GM21367 (cell line): ENCODE data around the gene CAPRIN1.
"Not testable (repeated sequence)": the region's sequence is repeated elsewhere in the genome, so short reads cannot be mapped to it uniquely, and the experiment has no call there.

Experiments
- ATAC-seq: cut with Tn5 transposase; IDR thresholded peaks from one replicate; pipeline ENCODE4 v1.9.1; 2021; ENCODE audit not compliant: unreplicated experiment

CAPRIN1 gene

GRCh38 chr11:34050581-34051348 is 766 bp upstream of the CAPRIN1 start:
- no peak for ATAC-seq

- ATAC-seq: peak; percentile 47
Observed at GRCh38 chr11:34052036-34052607, 591 bp downstream of the CAPRIN1 start.

- no peak for ATAC-seq
Observed at GRCh38 chr11:34052608-34053160, 1.2 kb downstream of the CAPRIN1 start.

- ATAC-seq: peak; percentile 29
Observed at GRCh38 chr11:34053161-34053686, 1.7 kb downstream of the CAPRIN1 start.

GRCh38 chr11:34054351-34054750 is 2.8 kb downstream of the CAPRIN1 start:
- ATAC-seq: not testable (repeated sequence)

- no peak for ATAC-seq
Observed at GRCh38 chr11:34055218-34056000, 3.9 kb downstream of the CAPRIN1 start.

- ATAC-seq: no peak
Observed at GRCh38 chr11:34056672-34057071, 5.1 kb downstream of the CAPRIN1 start.

- no peak for ATAC-seq
Observed at GRCh38 chr11:34063061-34063795, 11.7 kb downstream of the CAPRIN1 start.

- no peak for ATAC-seq
Observed at GRCh38 chr11:34064291-34064690, 12.8 kb downstream of the CAPRIN1 start.

- ATAC-seq: no peak
Observed at GRCh38 chr11:34065505-34066203, 14.1 kb downstream of the CAPRIN1 start.

GRCh38 chr11:34066766-34067165 is 15.2 kb downstream of the CAPRIN1 start:
- ATAC-seq: not testable (repeated sequence)

- no peak for ATAC-seq
Observed at GRCh38 chr11:34067383-34068065, 16.0 kb downstream of the CAPRIN1 start.

GRCh38 chr11:34068111-34068510 is 16.6 kb downstream of the CAPRIN1 start:
- no peak for ATAC-seq

- ATAC-seq: not testable (repeated sequence)
Observed at GRCh38 chr11:34071306-34071705, 19.8 kb downstream of the CAPRIN1 start.

- no peak for ATAC-seq
Observed at GRCh38 chr11:34072041-34072440, 20.5 kb downstream of the CAPRIN1 start.

- ATAC-seq: no peak
Observed at GRCh38 chr11:34072832-34073231, 21.3 kb downstream of the CAPRIN1 start.

- no peak for ATAC-seq
Observed at GRCh38 chr11:34074391-34074790, 22.9 kb downstream of the CAPRIN1 start.

- no peak for ATAC-seq
Observed at GRCh38 chr11:34075178-34075820, 23.8 kb downstream of the CAPRIN1 start.

GRCh38 chr11:34080609-34081008 is 29.1 kb downstream of the CAPRIN1 start:
- ATAC-seq: no peak
